Sigmoid colon (tissue), 7 donors: ENCODE measurements around the gene DIS3L2. TPM values are rescaled to one million over a fixed set of nuclear protein-coding genes. Genes with fewer than 3 reads are reported as not detected.
"Not testable (repeated sequence)": the region's sequence is repeated elsewhere in the genome, so short reads cannot be mapped to it uniquely, and the experiment has no call there.

ENCODE experiments used
- DNase-seq: peaks from one replicate; pipeline ENCODE4 v3.0.0-alpha.2; 2019
- H3K27ac ChIP-seq, 4 donors: fragments of 200-600 bp; sonication (generic); one replicate each; pipeline ENCODE4 v1.5.1; 2016 to 2019; ENCODE audit warnings: mild to moderate bottlenecking in 1 of 4
- H3K27me3 ChIP-seq, 3 donors: fragments of 200-600 bp; sonication (generic); one replicate each; pipeline ENCODE4 v1.5.1; 2019; ENCODE audit warnings: mild to moderate bottlenecking in 1 of 3
- H3K36me3 ChIP-seq, 4 donors: fragments of 200-600 bp; sonication (generic); one replicate each; pipeline ENCODE4 v1.5.1; 2016 to 2019
- H3K4me1 ChIP-seq, 4 donors: fragments of 200-600 bp; sonication (generic); one replicate each; pipeline ENCODE4 v1.5.1; 2017 to 2019
- H3K4me3 ChIP-seq, 4 donors: fragments of 200-600 bp; sonication (generic); one replicate each; pipeline ENCODE4 v1.5.1; 2017 to 2019; ENCODE audit warnings: mild to moderate bottlenecking in 2 of 4, moderate library complexity in 1 of 4
- H3K9me3 ChIP-seq, 4 donors: fragments of 200-600 bp in 3 of 4; sonication (generic) in 3 of 4; one replicate each; pipeline versions ENCODE4 v1.5.1 to v1.6.1; 2013 to 2019
- EP300 ChIP-seq, 4 donors: sonication (generic); formaldehyde crosslinking; IDR thresholded peaks; one replicate each; pipeline ENCODE4 v1.6.1; 2017; ENCODE audit warnings: antibody characterized with exemption in 4 of 4
- POLR2A ChIP-seq, 2 donors: fragments of 450-650 bp; IDR thresholded peaks; one replicate each; pipeline ENCODE4 v1.6.1; 2016; ENCODE audit warnings: antibody characterized with exemption in 2 of 2, mild to moderate bottlenecking in 2 of 2, moderate library complexity in 2 of 2
- POLR2AphosphoS5 ChIP-seq, 4 donors: sonication (generic); formaldehyde crosslinking; IDR thresholded peaks; one replicate each; pipeline ENCODE4 v1.6.1; 2017; ENCODE audit warnings: antibody characterized with exemption in 4 of 4
- WGBS, 2 donors: extraction: QIAGEN DNeasy Blood & Tissue Kit; methylation state at CpG; one replicate each; pipeline ENCODE4 v1.1.7; 2013; 5-methylcytosine and 5-hydroxymethylcytosine counted together
- intact Hi-C: fragments of 100-400 bp; cut with DNase I; formaldehyde crosslinking; loops from one replicate; pipeline ENCODE4 v1.15.1; 2023
- polyA plus RNA-seq, 3 donors: library from polyadenylated mRNA; stranded (reverse); fragments of 200-250 nt; gene quantifications; one replicate each; pipeline ENCODE4 v1.2.3, GENCODE V29; 2013
- total RNA-seq, 4 donors: library from RNA; depleted of rRNA; stranded (reverse); fragments of >200 nt; gene quantifications; one replicate each; pipeline ENCODE4 v1.1.0, GENCODE V29; 2016
- TF ChIP-seq, protein P1 (sequence below), 4 experiments: fragments of 450-650 bp in 3 of 4; fragments of 200-600 bp in 1 of 4; IDR thresholded peaks; one replicate each; pipeline ENCODE4 v1.5.1; 2016 to 2019; ENCODE audit warnings: antibody characterized with exemption in 4 of 4, mild to moderate bottlenecking in 3 of 4, moderate library complexity in 2 of 4
- donor health status: healthy with polysubstance abuse.
- donor health status: Bipolar disorder and iron deficiency.
- donor health status: healthy.

Gene DIS3L2
- total and polyA plus RNA-seq, 7 donors, result 8.8 to 37.9 (median 22.5) TPM

DNA sequence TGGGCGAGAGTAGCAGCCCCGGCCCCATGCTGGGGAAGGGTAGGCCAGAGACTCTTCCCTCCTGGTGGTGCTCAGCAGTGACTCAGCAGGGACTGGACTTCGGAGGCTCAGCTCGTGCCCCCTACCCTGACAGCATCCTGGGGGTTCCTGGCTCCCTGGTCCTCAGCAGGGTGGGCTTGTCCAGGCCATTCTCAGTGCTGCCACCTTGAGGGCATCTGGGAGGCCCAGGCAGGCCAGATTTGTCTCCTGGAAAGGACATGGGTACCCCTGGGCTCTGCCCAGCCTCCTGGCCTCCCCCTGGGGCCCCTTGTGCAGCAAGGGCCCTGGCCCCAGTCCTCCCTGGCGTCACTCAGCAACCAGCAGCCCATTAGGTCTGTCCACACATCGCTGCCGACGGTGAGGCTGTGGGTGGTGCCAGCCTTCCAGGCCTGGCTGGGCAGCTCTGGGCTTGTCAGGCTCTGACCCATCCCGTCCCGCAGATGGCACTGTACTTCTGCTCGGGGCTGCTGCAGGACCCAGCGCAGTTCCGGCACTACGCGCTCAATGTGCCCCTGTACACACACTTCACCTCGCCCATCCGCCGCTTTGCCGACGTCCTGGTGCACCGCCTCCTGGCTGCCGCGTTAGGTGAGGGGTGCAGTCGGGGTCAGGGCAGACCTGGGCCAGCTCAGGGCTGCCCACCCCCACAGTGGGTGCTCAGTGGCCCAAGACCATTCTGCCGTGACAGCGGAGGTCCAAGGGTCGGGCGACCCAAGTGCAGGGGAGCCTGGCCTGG is 372.0 kb downstream of the DIS3L2 start:
- Histone ChIP-seq H3K4me3 (no peak overlapping the region), H3K36me3 (peaks cover 0 to 14% (median 3%) of the 10 kb centered on the region in 4 donors), H3K27me3 (no peaks in the 10 kb centered on the region), H3K27ac (no peak overlapping the region), H3K9me3 (no peaks in the 10 kb centered on the region), H3K4me1 (no peaks in the 10 kb centered on the region)
- TF ChIP-seq, protein P1, sequence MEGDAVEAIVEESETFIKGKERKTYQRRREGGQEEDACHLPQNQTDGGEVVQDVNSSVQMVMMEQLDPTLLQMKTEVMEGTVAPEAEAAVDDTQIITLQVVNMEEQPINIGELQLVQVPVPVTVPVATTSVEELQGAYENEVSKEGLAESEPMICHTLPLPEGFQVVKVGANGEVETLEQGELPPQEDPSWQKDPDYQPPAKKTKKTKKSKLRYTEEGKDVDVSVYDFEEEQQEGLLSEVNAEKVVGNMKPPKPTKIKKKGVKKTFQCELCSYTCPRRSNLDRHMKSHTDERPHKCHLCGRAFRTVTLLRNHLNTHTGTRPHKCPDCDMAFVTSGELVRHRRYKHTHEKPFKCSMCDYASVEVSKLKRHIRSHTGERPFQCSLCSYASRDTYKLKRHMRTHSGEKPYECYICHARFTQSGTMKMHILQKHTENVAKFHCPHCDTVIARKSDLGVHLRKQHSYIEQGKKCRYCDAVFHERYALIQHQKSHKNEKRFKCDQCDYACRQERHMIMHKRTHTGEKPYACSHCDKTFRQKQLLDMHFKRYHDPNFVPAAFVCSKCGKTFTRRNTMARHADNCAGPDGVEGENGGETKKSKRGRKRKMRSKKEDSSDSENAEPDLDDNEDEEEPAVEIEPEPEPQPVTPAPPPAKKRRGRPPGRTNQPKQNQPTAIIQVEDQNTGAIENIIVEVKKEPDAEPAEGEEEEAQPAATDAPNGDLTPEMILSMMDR (IDR thresholded peaks at IDR 0.05), result no peak
- TF ChIP-seq POLR2A (IDR thresholded peaks at IDR 0.05), result no peak
- TF ChIP-seq POLR2AphosphoS5 (IDR thresholded peaks at IDR 0.05), result no peak
- TF ChIP-seq EP300 (IDR thresholded peaks at IDR 0.05), result no peak
- intact Hi-C loops, result no loop called here
- 94 to 96% methylated on average over 28 of the region's 28 CpGs for WGBS, 2 donors
- peak; percentile 58 for DNase-seq

DNA sequence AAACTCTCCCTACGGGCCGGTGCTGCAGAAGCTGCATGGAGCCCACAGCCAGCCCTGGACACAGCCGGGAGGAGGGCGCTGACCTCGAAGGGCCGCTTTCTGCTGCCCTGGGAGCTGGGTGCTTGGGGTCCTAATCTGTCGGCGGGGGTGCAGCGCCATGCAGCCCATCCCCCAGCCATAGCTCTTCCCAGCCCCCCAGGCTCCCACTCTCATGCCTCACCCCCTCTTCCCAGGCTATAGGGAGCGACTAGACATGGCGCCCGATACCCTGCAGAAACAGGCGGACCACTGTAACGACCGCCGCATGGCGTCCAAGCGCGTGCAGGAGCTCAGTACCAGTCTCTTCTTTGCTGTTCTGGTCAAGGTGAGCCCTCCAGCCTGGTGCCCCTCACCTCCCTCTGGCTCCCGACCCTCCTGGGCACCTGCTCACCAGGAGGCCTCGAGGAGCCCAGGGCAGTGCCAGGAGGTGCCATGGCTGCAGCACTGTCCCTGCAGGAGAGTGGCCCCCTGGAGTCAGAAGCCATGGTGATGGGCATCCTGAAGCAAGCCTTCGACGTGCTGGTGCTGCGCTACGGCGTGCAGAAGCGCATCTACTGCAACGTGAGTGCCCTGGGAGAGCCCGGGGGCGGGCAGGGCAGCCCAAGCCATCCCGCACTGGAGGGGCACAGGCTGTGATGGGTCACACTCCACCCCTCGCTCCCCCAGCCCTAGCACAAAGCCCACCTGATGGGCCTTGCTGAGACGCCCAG is 372.8 kb downstream of the DIS3L2 start:
- 95 to 96% methylated on average over 31 of the region's 33 CpGs for whole genome bisulfite sequencing, 2 donors
- H3K4me1 ChIP-seq, H3K27me3 ChIP-seq, DNase-seq, H3K27ac ChIP-seq, H3K9me3 ChIP-seq, H3K4me3 ChIP-seq, intact Hi-C loops: not testable (repeated sequence)
- H3K36me3 ChIP-seq, result peaks cover 0 to 14% (median 3%) of the 10 kb centered on the region in 4 donors

DNA sequence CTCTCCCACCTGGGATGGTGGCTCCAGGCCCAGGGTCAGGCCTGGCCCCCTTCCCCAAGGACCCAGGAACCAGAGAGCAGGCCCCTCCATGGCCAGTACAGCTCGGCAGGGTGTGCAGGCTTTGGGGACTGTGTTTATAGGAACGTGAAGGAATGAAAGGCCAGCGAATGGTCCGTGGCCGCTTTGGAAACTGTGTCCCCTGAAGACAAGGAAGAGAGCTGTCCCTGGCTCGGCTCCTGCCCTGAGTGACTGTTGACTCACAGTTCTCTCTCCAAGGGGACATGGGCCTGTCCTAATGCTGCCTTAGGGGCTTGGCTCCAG is 373.3 kb downstream of the DIS3L2 start:
- peak; percentile 45 for DNase-seq
- H3K27ac ChIP-seq, H3K4me3 ChIP-seq, H3K27me3 ChIP-seq, H3K9me3 ChIP-seq, H3K4me1 ChIP-seq, intact Hi-C loops: not testable (repeated sequence)
- WGBS, 2 donors, result 88 to 91% methylated on average over 6 of the region's 6 CpGs
- H3K36me3 ChIP-seq, result peaks cover 0 to 14% (median 3%) of the 10 kb centered on the region in 4 donors

GRCh38 chr2:232335206-232335858 is 373.8 kb downstream of the DIS3L2 start:
- H3K9me3 ChIP-seq, intact Hi-C loops, H3K4me1 ChIP-seq, H3K27me3 ChIP-seq, H3K27ac ChIP-seq, H3K4me3 ChIP-seq: not testable (repeated sequence)
- 57 to 68% methylated on average over 15 of the region's 15 CpGs for WGBS, 2 donors
- peak; percentile 50 for DNase-seq
- TF ChIP-seq, protein P1 (IDR thresholded peaks at IDR 0.05), result peak in 2 of 4 experiments; percentile 21 to 25
- H3K36me3 ChIP-seq, result peaks cover 0 to 14% (median 3%) of the 10 kb centered on the region in 4 donors

DNA sequence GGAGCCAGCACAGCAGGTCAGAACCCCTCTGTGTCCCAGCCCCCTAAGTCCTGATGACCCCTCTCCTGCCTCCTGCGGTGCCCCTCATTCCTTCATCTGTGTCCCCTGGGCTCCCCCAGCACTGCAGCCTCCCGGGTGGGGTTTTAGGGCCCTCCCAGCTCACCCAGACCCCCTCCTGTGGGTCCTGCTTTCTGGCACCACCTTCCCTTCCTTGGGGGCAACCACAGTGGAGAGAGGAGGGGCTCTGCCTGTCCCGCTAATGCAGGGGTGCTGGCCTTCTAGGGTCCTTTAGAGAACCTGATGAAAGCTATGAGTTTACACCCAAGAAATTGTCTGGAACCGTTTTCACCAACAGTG is 374.3 kb downstream of the DIS3L2 start:
- TF ChIP-seq EP300 (IDR thresholded peaks at IDR 0.05) (no peak), POLR2A (IDR thresholded peaks at IDR 0.05) (no peak), POLR2AphosphoS5 (IDR thresholded peaks at IDR 0.05) (no peak)
- TF ChIP-seq, protein P1 (IDR thresholded peaks at IDR 0.05), result no peak
- Histone ChIP-seq H3K9me3 (no peaks in the 10 kb centered on the region), H3K4me3 (no peak overlapping the region), H3K27ac (no peak overlapping the region), H3K4me1 (no peaks in the 10 kb centered on the region), H3K36me3 (peaks cover 0 to 14% (median 3%) of the 10 kb centered on the region in 4 donors), H3K27me3 (no peaks in the 10 kb centered on the region)
- peak; percentile 38 for DNase-seq
- intact Hi-C loops, result no loop called here
- 93 to 96% methylated on average over 4 of the region's 4 CpGs for WGBS, 2 donors
